H1 (cell line): ENCODE measurements around the gene SLC19A1. TPM values are rescaled to one million over a fixed set of nuclear protein-coding genes. Genes with fewer than 3 reads are reported as not detected.

Source experiments
- CTCF ChIA-PET: fragments of 300-600 bp; sonication (Branson Sonifier 250); formaldehyde crosslinking; loops from one replicate; lab custom pipeline; 2021; ENCODE audit not compliant: partially characterized antibody; lab: Charles Lee
- POLR2A ChIA-PET: fragments of 300-600 bp; sonication (Branson Sonifier 250); formaldehyde crosslinking; loops from one replicate; lab custom pipeline; 2021; ENCODE audit warnings: inconsistent platforms; ENCODE audit not compliant: partially characterized antibody; lab: Charles Lee
- DNase-seq, 2 experiments: peaks; one replicate each; pipeline versions ENCODE4 v3.0.0 to v3.0.0-alpha.2; 2010 to 2022; ENCODE audit warnings: low spot score in 2 of 2, low read depth in 1 of 2, mixed read lengths in 1 of 2
- FAIRE-seq: peaks from 2 replicates; lab custom pipeline; 2011; peaks lifted over from hg19 to GRCh38; lab: Jason Lieb, UNC
- H2AFZ ChIP-seq: 2 replicates; pipeline ENCODE4 v1.8.1; 2012; ENCODE audit warnings: low read length, inconsistent platforms
- H2AK5ac ChIP-seq: 2 replicates; pipeline ENCODE4 v1.6.1; 2013; ENCODE audit warnings: low read depth, low read length
- H2BK120ac ChIP-seq: replicated peaks from 2 replicates; pipeline ENCODE3; 2013; ENCODE audit warnings: low read depth, low read length, inconsistent platforms
- H2BK12ac ChIP-seq: 2 replicates; pipeline ENCODE4 v1.6.1; 2013; ENCODE audit warnings: low read depth, low read length
- H2BK15ac ChIP-seq: 2 replicates; pipeline ENCODE4 v1.6.1; 2013; ENCODE audit warnings: low read length
- H2BK20ac ChIP-seq: 2 replicates; pipeline ENCODE4 v1.6.1; 2013; ENCODE audit warnings: low read length
- H2BK5ac ChIP-seq: 2 replicates; pipeline ENCODE4 v1.6.1; 2013; ENCODE audit warnings: low read depth, low read length
- H3K14ac ChIP-seq: 2 replicates; pipeline ENCODE4 v1.6.1; 2013; ENCODE audit warnings: inconsistent platforms; ENCODE audit not compliant: insufficient read length
- H3K18ac ChIP-seq: 2 replicates; pipeline ENCODE4 v1.6.1; 2013; ENCODE audit warnings: low read length; ENCODE audit errors: extremely low read depth
- H3K23ac ChIP-seq: 2 replicates; pipeline ENCODE4 v1.6.1; 2013; ENCODE audit warnings: inconsistent platforms; ENCODE audit not compliant: insufficient read length
- H3K23me2 ChIP-seq: 2 replicates; pipeline ENCODE4 v1.6.1; 2013; ENCODE audit warnings: low read depth, low read length
- H3K27ac ChIP-seq: 2 replicates; pipeline ENCODE4 v1.6.1; 2011; ENCODE audit warnings: low read depth, low read length, inconsistent platforms
- H3K27me3 ChIP-seq, 4 experiments: replicated peaks in 1 of 4; 1 replicate in 1 of 4; 2 replicates in 3 of 4; pipeline versions ENCODE4 v1.6.1 to v1.8.1; 2011 to 2013; ENCODE audit warnings: low read length in 3 of 4, mild to moderate bottlenecking in 3 of 4, inconsistent platforms in 2 of 4, mixed read lengths in 2 of 4, moderate library complexity in 1 of 4; ENCODE audit not compliant: control insufficient read depth in 3 of 4, insufficient read depth in 3 of 4; ENCODE audit errors: extremely low read depth in 1 of 4
- H3K36me3 ChIP-seq, 4 experiments: 2 replicates each; pipeline versions ENCODE4 v1.6.1 to v1.8.1; 2011 to 2013; ENCODE audit warnings: mild to moderate bottlenecking in 4 of 4, low read length in 3 of 4, moderate library complexity in 2 of 4, control low read depth in 1 of 4, inconsistent platforms in 1 of 4; ENCODE audit not compliant: insufficient read depth in 4 of 4, control insufficient read depth in 2 of 4
- H3K4ac ChIP-seq: replicated peaks from 2 replicates; pipeline ENCODE3; 2013; ENCODE audit warnings: low read length, low read depth, mixed read lengths, inconsistent platforms; ENCODE audit not compliant: insufficient read length
- H3K4me1 ChIP-seq, 4 experiments: replicated peaks in 1 of 4; 1 replicate in 1 of 4; 2 replicates in 3 of 4; pipeline versions ENCODE4 v1.6.1 to v1.8.1; 2011 to 2013; ENCODE audit warnings: low read length in 3 of 4, inconsistent platforms in 2 of 4, mixed read lengths in 1 of 4; ENCODE audit not compliant: insufficient read depth in 4 of 4, control insufficient read depth in 3 of 4
- H3K4me2 ChIP-seq, 2 experiments: 2 replicates each; pipeline versions ENCODE4 v1.6.1 to v1.8.1; 2011 to 2013; ENCODE audit warnings: low read depth in 2 of 2, low read length in 2 of 2, control low read depth in 1 of 2, inconsistent platforms in 1 of 2, mild to moderate bottlenecking in 1 of 2; ENCODE audit not compliant: insufficient read depth in 1 of 2
- H3K4me3 ChIP-seq, 4 experiments: fragments of 200-600, 300-600 bp in 1 of 4; sonication (generic), shearing (Covaris generic), sonication (Bioruptor Twin) in 1 of 4; 2 replicates each; pipeline versions ENCODE4 v1.5.1 to v1.8.1; 2011 to 2016; ENCODE audit warnings: low read length in 4 of 4, low read depth in 3 of 4, control low read depth in 2 of 4, inconsistent platforms in 2 of 4, mild to moderate bottlenecking in 2 of 4, mixed read lengths in 1 of 4, moderate library complexity in 1 of 4; ENCODE audit not compliant: insufficient read depth in 2 of 4; ENCODE audit errors: extremely low read depth in 1 of 4
- H3K56ac ChIP-seq: replicated peaks from 2 replicates; pipeline ENCODE3; 2013; ENCODE audit warnings: low read depth, mild to moderate bottlenecking, mixed read lengths, low read length, inconsistent platforms; ENCODE audit not compliant: insufficient read length
- H3K79me1 ChIP-seq: 2 replicates; pipeline ENCODE4 v1.6.1; 2013; ENCODE audit warnings: low read depth, low read length, control low read depth
- H3K79me2 ChIP-seq, 2 experiments: 2 replicates each; pipeline versions ENCODE4 v1.6.1 to v1.8.1; 2012 to 2013; ENCODE audit warnings: low read length in 2 of 2, mild to moderate bottlenecking in 2 of 2, inconsistent platforms in 1 of 2; ENCODE audit not compliant: insufficient read depth in 2 of 2, control insufficient read depth in 1 of 2
- H3K9ac ChIP-seq, 4 experiments: replicated peaks in 1 of 4; 1 replicate in 1 of 4; 2 replicates in 3 of 4; pipeline versions ENCODE4 v1.6.1 to v1.8.1; 2011 to 2013; ENCODE audit warnings: low read depth in 3 of 4, low read length in 3 of 4, control low read depth in 2 of 4, mild to moderate bottlenecking in 2 of 4, moderate library complexity in 2 of 4, inconsistent platforms in 1 of 4; ENCODE audit errors: extremely low read depth in 1 of 4
- H3K9me3 ChIP-seq, 2 experiments: 2 replicates each; pipeline versions ENCODE4 v1.6.1 to v1.8.1; 2012 to 2013; ENCODE audit warnings: mild to moderate bottlenecking in 2 of 2, moderate library complexity in 2 of 2, control low read depth in 1 of 2, inconsistent platforms in 1 of 2, low read depth in 1 of 2, low read length in 1 of 2, mixed read lengths in 1 of 2; ENCODE audit not compliant: insufficient read depth in 2 of 2
- H4K20me1 ChIP-seq, 2 experiments: replicated peaks in 1 of 2; 2 replicates each; pipeline versions ENCODE3 to v1.8.1; 2011 to 2013; ENCODE audit warnings: inconsistent platforms in 2 of 2, low read length in 2 of 2, mild to moderate bottlenecking in 1 of 2; ENCODE audit not compliant: insufficient read depth in 2 of 2, control insufficient read depth in 1 of 2
- H4K5ac ChIP-seq: 2 replicates; pipeline ENCODE4 v1.6.1; 2013; ENCODE audit warnings: low read length, low read depth, mixed read lengths, inconsistent platforms; ENCODE audit not compliant: insufficient read length
- H4K8ac ChIP-seq: 2 replicates; pipeline ENCODE4 v1.8.0; 2013; ENCODE audit warnings: mild to moderate bottlenecking, moderate library complexity, low read length, inconsistent platforms; ENCODE audit not compliant: insufficient read depth; ENCODE audit errors: extremely low read depth
- H4K91ac ChIP-seq: replicated peaks from 2 replicates; pipeline ENCODE3; 2013; ENCODE audit warnings: low read length, mixed read lengths, inconsistent platforms; ENCODE audit not compliant: insufficient read length
- ASH2L ChIP-seq: fragments of 200-600, 300-600 bp; sonication (generic); IDR thresholded peaks from one replicate; pipeline ENCODE4 v1.7.1; 2017; ENCODE audit warnings: low read length
- BACH1 ChIP-seq: IDR thresholded peaks from 2 replicates; pipeline ENCODE4 v1.6.1; 2012; ENCODE audit warnings: low read length, improper control_type of control experiment
- CBX5 ChIP-seq: fragments of 300-800, 300-1000 bp; sonication (generic); IDR thresholded peaks from 2 replicates; pipeline ENCODE4 v1.7.1; 2016; ENCODE audit warnings: antibody characterized with exemption, low read length, low read depth
- CBX8 ChIP-seq: fragments of 300-800, 300-1000 bp; sonication (generic); IDR thresholded peaks from 2 replicates; pipeline ENCODE4 v1.7.1; 2016; ENCODE audit warnings: low read depth, low read length, borderline replicate concordance
- CHD2 ChIP-seq: IDR thresholded peaks from 2 replicates; pipeline ENCODE4 v1.6.1; 2012; ENCODE audit warnings: low read length, improper control_type of control experiment
- CTBP2 ChIP-seq: IDR thresholded peaks from 2 replicates; pipeline ENCODE4 v1.7.0; 2011; ENCODE audit warnings: borderline replicate concordance, mild to moderate bottlenecking, moderate library complexity, mixed read lengths, low read length; ENCODE audit not compliant: insufficient read depth, insufficient read length
- HDAC6 ChIP-seq: IDR thresholded peaks from one replicate; pipeline ENCODE4 v1.7.1; 2012; ENCODE audit warnings: low read depth, mild to moderate bottlenecking, inconsistent platforms, low read length, moderate library complexity
- MAFK ChIP-seq: IDR thresholded peaks from 2 replicates; pipeline ENCODE4 v1.6.1; 2012; ENCODE audit warnings: low read depth, mild to moderate bottlenecking, improper control_type of control experiment, low read length
- SIRT6 ChIP-seq: IDR thresholded peaks from one replicate; pipeline ENCODE4 v1.7.1; 2012; ENCODE audit warnings: low read length, inconsistent platforms
- SP4 ChIP-seq: IDR thresholded peaks from 2 replicates; pipeline ENCODE4 v1.6.1; 2012; ENCODE audit warnings: low read length, inconsistent platforms
- SRF ChIP-seq: IDR thresholded peaks from 2 replicates; pipeline ENCODE4 v1.6.1; 2011; ENCODE audit warnings: mild to moderate bottlenecking, low read depth, low read length, moderate library complexity
- TCF12 ChIP-seq: IDR thresholded peaks from 2 replicates; pipeline ENCODE4 v1.6.1; 2011; ENCODE audit warnings: low read depth, mild to moderate bottlenecking, low read length
- WGBS, 2 experiments: shearing (Covaris generic) in 1 of 2; methylation state at CpG; one replicate each; pipeline versions ENCODE4 v1.1.6 to v1.1.7; 2013 to 2015; ENCODE audit warnings: low lambda C conversion rate in 2 of 2, mixed read lengths in 2 of 2, inconsistent platforms in 1 of 2, low coverage in 1 of 2, missing lambda C conversion rate in 1 of 2; ENCODE audit not compliant: insufficient replicate concordance in 2 of 2, insufficient coverage in 1 of 2, insufficient read length in 1 of 2; ENCODE audit errors: extremely low coverage in 1 of 2, missing lambda C conversion rate in 1 of 2; 5-methylcytosine and 5-hydroxymethylcytosine counted together
- polyA plus RNA-seq, 7 experiments: library from polyadenylated mRNA; depleted of rRNA in 3 of 7; stranded (reverse) in 5 of 7; unstranded in 2 of 7; fragments of >200 nt in 5 of 7; fragments of 200-250 nt in 2 of 7; gene quantifications; 1 replicate in 5 of 7; 2 replicates in 1 of 7; 4 replicates in 1 of 7; pipeline versions ENCODE4 v1.2.1 to v1.2.3, GENCODE V29; 2011 to 2013; ENCODE audit warnings: missing spikeins in 2 of 7, mixed read lengths in 2 of 7
- total RNA-seq: library from RNA; stranded (reverse); fragmentation: NEBNext Ultra II Directional; extraction: Animal tissue kit (Norgen Biotek cat#: 25700); gene quantifications from 2 replicates; pipeline ENCODE4 v1.2.1, GENCODE V29; 2021

Gene SLC19A1
- total and polyA plus RNA-seq, 2 of the 8 experiments (the other 6 are each of a cell fraction or from before 2014, with no cell fraction given), result 31.6 to 43.8 TPM

- no peak overlapping the region for H3K9ac ChIP-seq
- H2AK5ac ChIP-seq, result no peak overlapping the region
- H4K5ac ChIP-seq, result no peak overlapping the region
- no peak overlapping the region for H3K56ac ChIP-seq
- no peak for FAIRE-seq
- H3K4me1 ChIP-seq, result no peaks in the 10 kb centered on the region
- no peak overlapping the region for H3K14ac ChIP-seq
- H3K18ac ChIP-seq, result no peak overlapping the region
- H3K4ac ChIP-seq, result no peak overlapping the region
- CTCF ChIA-PET, result interaction anchor here (0.6 to 1.4 kb wide), 5 partner anchors 30 to 209 kb away, joined by 3 read pairs; no protein-coding TSS in a partner anchor
- H3K27ac ChIP-seq, result no peak overlapping the region
- peaks cover 8 to 25% of the 10 kb centered on the region in 2 experiments for H4K20me1 ChIP-seq
- H2BK12ac ChIP-seq, result peak overlapping the region; percentile 84; the same call in 1 of the 2 replicates
- H3K79me1 ChIP-seq, result peaks cover 2% of the 10 kb centered on the region; the same call in 1 of the 2 replicates
- H3K4me2 ChIP-seq, result no peak overlapping the region
- no peak overlapping the region for H2BK15ac ChIP-seq
- H4K8ac ChIP-seq, result no peak overlapping the region; the same call in 1 of the 2 replicates
- H4K91ac ChIP-seq, result no peak overlapping the region
- no peak overlapping the region for H3K4me3 ChIP-seq
- no peaks in the 10 kb centered on the region for H3K27me3 ChIP-seq
- peaks cover 3 to 4% of the 10 kb centered on the region in 2 experiments; a peak in 2 of 4 replicates for H3K9me3 ChIP-seq
- H2BK120ac ChIP-seq, result no peak overlapping the region
- 95% methylated on average over 32 of the region's 37 CpGs; no CpG with 5 or more reads in 1 of the 2 experiments for WGBS, 2 experiments
- H2AFZ ChIP-seq, result no peak overlapping the region
- no peak for DNase-seq
- peaks cover 16 to 86% (median 51%) of the 10 kb centered on the region in 4 experiments for H3K36me3 ChIP-seq
- H3K79me2 ChIP-seq, result no peaks in the 10 kb centered on the region
- POLR2A ChIA-PET, result interaction anchor here (1.1 to 1.6 kb wide), 5 partner anchors 8 to 33 kb away, joined by 3 to 5 read pairs (median 3); no protein-coding TSS in a partner anchor
- peaks cover 6% of the 10 kb centered on the region for H3K23me2 ChIP-seq
- H3K23ac ChIP-seq, result no peak overlapping the region
- H2BK20ac ChIP-seq, result no peak overlapping the region
- H2BK5ac ChIP-seq, result peak overlapping the region; percentile 9; the same call in 1 of the 2 replicates
- no peak for TF ChIP-seq MAFK
- no peak for TF ChIP-seq CBX5
- TF ChIP-seq ASH2L, result no peak
- TF ChIP-seq SP4, result no peak
- no peak for TF ChIP-seq CBX8
- TF ChIP-seq BACH1, result no peak
- TF ChIP-seq HDAC6, result no peak
- no peak for TF ChIP-seq TCF12
- TF ChIP-seq SIRT6, result no peak
- no peak for TF ChIP-seq SRF
- TF ChIP-seq CTBP2, result no peak
- no peak for TF ChIP-seq CHD2
Measured at GRCh38 chr21:45479691-45480675, 62.3 kb downstream of the SLC19A1 start.
